ENCODE measurements around the gene ARHGAP12.

GRCh38 chr10:31756729-31757110 lies 171.9 kb downstream of the ARHGAP12 start:
- TF ChIP-seq POLR2A (IDR thresholded peaks at IDR 0.05; ENCODE audit: low read depth, low read length) (no peak), EZH2 (IDR thresholded peaks at IDR 0.05; ENCODE audit: borderline replicate concordance, low read depth, low read length, severe bottlenecking) (no peak), CTCF (IDR thresholded peaks at IDR 0.05; ENCODE audit: extremely low read depth in 1 of 2, insufficient read depth in 1 of 2, low read depth in 1 of 2, low read length in 2 of 2) (no peak), MAX (IDR thresholded peaks at IDR 0.05; ENCODE audit: insufficient read depth, insufficient read length) (no peak), POLR2AphosphoS5 (IDR thresholded peaks at IDR 0.05; ENCODE audit: insufficient read depth, low read depth, low read length) (no peak)

Measured in endothelial cell of umbilical vein (primary cell).